Measurements from ENCODE around the gene AHI1.

AHI1 gene

DNA sequence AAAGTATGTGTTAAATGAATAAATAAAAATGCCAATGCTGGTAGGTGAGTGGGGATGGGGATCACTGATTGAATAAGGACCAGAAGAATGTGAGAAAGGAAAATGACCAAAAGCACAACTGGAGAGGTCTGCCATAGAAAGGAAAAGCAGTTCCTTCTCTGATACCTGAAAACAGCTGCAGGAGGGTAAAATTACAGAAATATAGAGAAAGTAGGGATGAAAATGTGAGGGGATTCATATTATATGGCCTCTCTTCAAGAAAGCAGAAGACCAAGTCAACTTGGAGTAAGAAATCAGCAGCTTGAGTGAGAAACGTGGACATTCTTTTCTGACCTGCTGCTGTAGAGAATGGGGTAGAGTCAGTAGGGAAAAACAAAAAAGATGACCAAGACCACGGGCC, 191.4 kb downstream of the AHI1 start:
- H3K14ac ChIP-seq (ENCODE audit: low read length in 2 of 2): no peak overlapping the region
- no peak overlapping the region for H4K8ac ChIP-seq (ENCODE audit: low read length)
- H3K18ac ChIP-seq (ENCODE audit: low read depth in 1 of 2, low read length in 2 of 2): no peak overlapping the region
- H2BK5ac ChIP-seq (ENCODE audit: low read depth, low read length, poor library complexity, severe bottlenecking): no peak overlapping the region
- no peak overlapping the region for H2AFZ ChIP-seq (ENCODE audit: low read depth, low read length)
- H3K4me2 ChIP-seq (ENCODE audit: low read length, poor library complexity, severe bottlenecking): no peak overlapping the region
- H3K4me1 ChIP-seq (ENCODE audit: control insufficient read depth, insufficient read depth, low read depth, low read length): no peaks in the 10 kb centered on the region
- H3K9ac ChIP-seq (ENCODE audit: low read length): no peak overlapping the region
- no peak overlapping the region for H2BK12ac ChIP-seq (ENCODE audit: low read length in 2 of 2)
- H3K36me3 ChIP-seq (ENCODE audit: control insufficient read depth in 1 of 2, insufficient read depth in 2 of 2, low read depth in 1 of 2, low read length in 2 of 2): peaks cover 0 to 29% of the 10 kb centered on the region in 2 experiments
- H3K4me3 ChIP-seq (ENCODE audit: insufficient read depth in 1 of 2, low read depth in 1 of 2, low read length in 2 of 2): no peak overlapping the region
- no peak overlapping the region for H2BK120ac ChIP-seq (ENCODE audit: low read depth, low read length)
- no peak overlapping the region for H3K4ac ChIP-seq (ENCODE audit: low read depth in 1 of 2, low read length in 2 of 2)
- H3K79me1 ChIP-seq (replicated peaks; ENCODE audit: low read length, poor library complexity, severe bottlenecking): no peaks in the 10 kb centered on the region
- no peak for DNase-seq
- H3K27ac ChIP-seq (ENCODE audit: low read length, poor library complexity, severe bottlenecking): no peak overlapping the region
- no peak overlapping the region for H2AK5ac ChIP-seq (ENCODE audit: low read length, severe bottlenecking)
- no peak overlapping the region for H2BK15ac ChIP-seq (ENCODE audit: low read depth, poor library complexity, severe bottlenecking)
- H3K23ac ChIP-seq (ENCODE audit: low read length in 2 of 2): no peak overlapping the region
- H3K9me3 ChIP-seq (ENCODE audit: control insufficient read depth, low read length): peaks cover 5% of the 10 kb centered on the region
- no peaks in the 10 kb centered on the region for H3K27me3 ChIP-seq (ENCODE audit: control insufficient read depth in 1 of 2, insufficient read depth in 1 of 2, low read length in 2 of 2)
- no peak overlapping the region for H4K91ac ChIP-seq (ENCODE audit: low read length)
- 100% methylated on average over 1 of the region's 2 CpGs for WGBS

DNA sequence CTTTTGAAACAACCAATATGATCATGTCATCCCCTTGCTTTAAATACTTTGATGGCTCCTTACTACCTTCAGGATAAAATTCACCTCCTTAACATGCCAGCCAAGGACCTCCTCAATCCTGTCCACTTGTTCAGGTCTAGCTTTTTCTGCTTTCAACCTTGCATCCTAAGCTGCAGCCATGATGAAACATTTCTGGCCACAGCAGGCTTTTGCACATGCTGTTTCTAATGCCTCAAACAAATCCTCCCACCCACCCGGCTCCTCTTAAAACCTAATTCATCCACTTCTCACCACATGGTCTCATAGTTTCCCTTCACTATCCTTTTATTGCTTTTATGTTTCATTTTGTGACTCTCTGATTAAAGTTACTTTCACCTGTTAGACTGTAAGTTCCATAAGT, 191.9 kb downstream of the AHI1 start:
- 100% methylated on average over 1 of the region's 1 CpG for WGBS
- Histone ChIP-seq H3K9me3 (ENCODE audit: control insufficient read depth, low read length) (peaks cover 5% of the 10 kb centered on the region), H3K4me1 (ENCODE audit: control insufficient read depth, insufficient read depth, low read depth, low read length) (no peaks in the 10 kb centered on the region), H3K4me3 (ENCODE audit: insufficient read depth in 1 of 2, low read depth in 1 of 2, low read length in 2 of 2) (no peak overlapping the region), H2AFZ (ENCODE audit: low read depth, low read length) (no peak overlapping the region), H3K27me3 (ENCODE audit: control insufficient read depth in 1 of 2, insufficient read depth in 1 of 2, low read length in 2 of 2) (no peaks in the 10 kb centered on the region), H3K23ac (ENCODE audit: low read length in 2 of 2) (no peak overlapping the region), H3K79me1 (replicated peaks; ENCODE audit: low read length, poor library complexity, severe bottlenecking) (no peaks in the 10 kb centered on the region), H4K91ac (ENCODE audit: low read length) (no peak overlapping the region), H2BK12ac (ENCODE audit: low read length in 2 of 2) (no peak overlapping the region), H2BK15ac (ENCODE audit: low read depth, poor library complexity, severe bottlenecking) (no peak overlapping the region), H2AK5ac (ENCODE audit: low read length, severe bottlenecking) (no peak overlapping the region), H2BK5ac (ENCODE audit: low read depth, low read length, poor library complexity, severe bottlenecking) (no peak overlapping the region), H4K8ac (ENCODE audit: low read length) (no peak overlapping the region), H3K4ac (ENCODE audit: low read depth in 1 of 2, low read length in 2 of 2) (no peak overlapping the region), H3K4me2 (ENCODE audit: low read length, poor library complexity, severe bottlenecking) (no peak overlapping the region), H3K18ac (ENCODE audit: low read depth in 1 of 2, low read length in 2 of 2) (no peak overlapping the region), H2BK120ac (ENCODE audit: low read depth, low read length) (no peak overlapping the region), H3K14ac (ENCODE audit: low read length in 2 of 2) (no peak overlapping the region), H3K27ac (ENCODE audit: low read length, poor library complexity, severe bottlenecking) (no peak overlapping the region), H3K36me3 (ENCODE audit: control insufficient read depth in 1 of 2, insufficient read depth in 2 of 2, low read depth in 1 of 2, low read length in 2 of 2) (peaks cover 0 to 29% of the 10 kb centered on the region in 2 experiments), H3K9ac (ENCODE audit: low read length) (no peak overlapping the region)
- no peak for DNase-seq

DNA sequence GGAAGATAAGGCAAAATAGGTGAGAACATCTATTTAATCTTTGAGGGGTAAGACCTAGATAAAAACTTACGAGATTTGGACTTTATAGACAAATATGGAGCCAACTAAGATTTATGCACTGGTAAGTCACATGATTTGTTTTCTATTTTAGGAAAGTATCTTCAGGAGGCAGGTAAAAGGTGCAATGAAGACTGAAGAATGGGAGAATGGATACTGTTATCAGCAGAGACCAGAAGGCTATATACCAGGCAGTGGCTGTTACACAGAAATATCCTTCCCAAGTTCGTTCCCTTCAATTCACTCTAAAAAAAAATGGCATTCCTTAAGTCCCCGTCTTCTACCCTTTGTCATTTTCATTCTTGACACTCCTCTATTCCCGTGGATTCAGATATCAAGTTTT, 192.7 kb downstream of the AHI1 start:
- no peak overlapping the region for H3K18ac ChIP-seq (ENCODE audit: low read depth in 1 of 2, low read length in 2 of 2)
- no peak overlapping the region for H3K4ac ChIP-seq (ENCODE audit: low read depth in 1 of 2, low read length in 2 of 2)
- no peaks in the 10 kb centered on the region for H3K79me1 ChIP-seq (replicated peaks; ENCODE audit: low read length, poor library complexity, severe bottlenecking)
- H3K9ac ChIP-seq (ENCODE audit: low read length): no peak overlapping the region
- no peak overlapping the region for H4K91ac ChIP-seq (ENCODE audit: low read length)
- H3K9me3 ChIP-seq (ENCODE audit: control insufficient read depth, low read length): peaks cover 5% of the 10 kb centered on the region
- DNase-seq: no peak
- H2BK12ac ChIP-seq (ENCODE audit: low read length in 2 of 2): no peak overlapping the region
- H2AK5ac ChIP-seq (ENCODE audit: low read length, severe bottlenecking): no peak overlapping the region
- H2BK15ac ChIP-seq (ENCODE audit: low read depth, poor library complexity, severe bottlenecking): no peak overlapping the region
- H3K4me1 ChIP-seq (ENCODE audit: control insufficient read depth, insufficient read depth, low read depth, low read length): no peaks in the 10 kb centered on the region
- H3K36me3 ChIP-seq (ENCODE audit: control insufficient read depth in 1 of 2, insufficient read depth in 2 of 2, low read depth in 1 of 2, low read length in 2 of 2): peaks cover 0 to 29% of the 10 kb centered on the region in 2 experiments
- H2AFZ ChIP-seq (ENCODE audit: low read depth, low read length): no peak overlapping the region
- no peak overlapping the region for H2BK120ac ChIP-seq (ENCODE audit: low read depth, low read length)
- H4K8ac ChIP-seq (ENCODE audit: low read length): no peak overlapping the region
- H3K14ac ChIP-seq (ENCODE audit: low read length in 2 of 2): no peak overlapping the region
- no peak overlapping the region for H3K23ac ChIP-seq (ENCODE audit: low read length in 2 of 2)
- H3K4me3 ChIP-seq (ENCODE audit: insufficient read depth in 1 of 2, low read depth in 1 of 2, low read length in 2 of 2): no peak overlapping the region
- H2BK5ac ChIP-seq (ENCODE audit: low read depth, low read length, poor library complexity, severe bottlenecking): no peak overlapping the region
- 98% methylated on average over 3 of the region's 4 CpGs for WGBS
- no peaks in the 10 kb centered on the region for H3K27me3 ChIP-seq (ENCODE audit: control insufficient read depth in 1 of 2, insufficient read depth in 1 of 2, low read length in 2 of 2)
- no peak overlapping the region for H3K27ac ChIP-seq (ENCODE audit: low read length, poor library complexity, severe bottlenecking)
- no peak overlapping the region for H3K4me2 ChIP-seq (ENCODE audit: low read length, poor library complexity, severe bottlenecking)

DNA sequence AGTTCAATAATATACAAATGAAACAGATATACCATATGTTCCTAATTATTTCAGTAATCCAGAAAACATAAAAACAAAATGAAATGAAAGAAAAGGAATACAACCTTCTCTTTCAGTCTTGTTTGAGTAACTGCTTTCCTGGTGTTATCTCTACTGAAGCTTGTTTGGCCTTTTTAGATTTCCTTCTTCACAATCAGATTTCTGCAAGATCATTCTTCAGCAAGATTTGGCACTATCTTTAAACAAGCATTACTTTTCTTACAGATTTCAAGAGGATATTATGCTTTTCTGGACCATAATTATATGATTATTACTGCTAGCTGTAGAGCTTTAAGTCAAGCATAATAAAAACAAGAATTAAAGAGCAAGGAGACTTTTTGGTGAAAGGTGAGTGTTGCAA, 196.2 kb downstream of the AHI1 start:
- Histone ChIP-seq H3K18ac (ENCODE audit: low read depth in 1 of 2, low read length in 2 of 2) (no peak overlapping the region), H3K36me3 (ENCODE audit: control insufficient read depth in 1 of 2, insufficient read depth in 2 of 2, low read depth in 1 of 2, low read length in 2 of 2) (peaks cover 0 to 31% of the 10 kb centered on the region in 2 experiments), H2BK12ac (ENCODE audit: low read length in 2 of 2) (no peak overlapping the region), H3K9ac (ENCODE audit: low read length) (no peak overlapping the region), H2AFZ (ENCODE audit: low read depth, low read length) (no peak overlapping the region), H3K4me1 (ENCODE audit: control insufficient read depth, insufficient read depth, low read depth, low read length) (peaks cover 1% of the 10 kb centered on the region), H3K4me3 (ENCODE audit: insufficient read depth in 1 of 2, low read depth in 1 of 2, low read length in 2 of 2) (no peak overlapping the region), H3K23ac (ENCODE audit: low read length in 2 of 2) (no peak overlapping the region), H2AK5ac (ENCODE audit: low read length, severe bottlenecking) (no peak overlapping the region), H2BK5ac (ENCODE audit: low read depth, low read length, poor library complexity, severe bottlenecking) (no peak overlapping the region), H2BK120ac (ENCODE audit: low read depth, low read length) (no peak overlapping the region), H3K27ac (ENCODE audit: low read length, poor library complexity, severe bottlenecking) (no peak overlapping the region), H3K4me2 (ENCODE audit: low read length, poor library complexity, severe bottlenecking) (no peak overlapping the region), H3K4ac (ENCODE audit: low read depth in 1 of 2, low read length in 2 of 2) (no peak overlapping the region), H4K8ac (ENCODE audit: low read length) (no peak overlapping the region), H2BK15ac (ENCODE audit: low read depth, poor library complexity, severe bottlenecking) (no peak overlapping the region), H3K27me3 (ENCODE audit: control insufficient read depth in 1 of 2, insufficient read depth in 1 of 2, low read length in 2 of 2) (no peaks in the 10 kb centered on the region), H3K79me1 (replicated peaks; ENCODE audit: low read length, poor library complexity, severe bottlenecking) (no peaks in the 10 kb centered on the region), H3K14ac (ENCODE audit: low read length in 2 of 2) (no peak overlapping the region), H4K91ac (ENCODE audit: low read length) (no peak overlapping the region), H3K9me3 (ENCODE audit: control insufficient read depth, low read length) (peaks cover 5% of the 10 kb centered on the region)
- DNase-seq: no peak

Data from mesenchymal stem cell (in vitro differentiated cells and primary cell).